Activated naive CD4-positive, alpha-beta T cell treated with anti-CD3 and anti-CD28 coated beads, Interleukin-2, amount 50 U/mL, for 24 hours (primary cell): Measurements from ENCODE around the gene SCARF2.
"Not testable (repeated sequence)": the region's sequence is repeated elsewhere in the genome, so short reads cannot be mapped to it uniquely, and the experiment has no call there.

Experiments used
- H3K27ac Mint-ChIP-seq: one replicate; pipeline ENCODE4 v1.8.0; 2021; ENCODE audit warnings: mild to moderate bottlenecking, mixed read lengths
- H3K27me3 Mint-ChIP-seq: one replicate; pipeline ENCODE4 v1.8.0; 2021; ENCODE audit warnings: mixed read lengths
- H3K36me3 Mint-ChIP-seq: one replicate; pipeline ENCODE4 v1.8.0; 2021; ENCODE audit warnings: mixed read lengths
- H3K4me1 Mint-ChIP-seq: one replicate; pipeline ENCODE4 v1.8.0; 2021; ENCODE audit warnings: mixed read lengths
- H3K4me3 Mint-ChIP-seq: one replicate; pipeline ENCODE4 v1.8.0; 2021; ENCODE audit warnings: mild to moderate bottlenecking, mixed read lengths
- H3K9me3 Mint-ChIP-seq: one replicate; pipeline ENCODE4 v1.8.0; 2021; ENCODE audit warnings: mixed read lengths

SCARF2 gene

GRCh38 chr22:20415241-20415640, 22.4 kb downstream of the SCARF2 start:
- not testable (repeated sequence) for H3K4me3 Mint-ChIP-seq, H3K27me3 Mint-ChIP-seq, H3K4me1 Mint-ChIP-seq, H3K9me3 Mint-ChIP-seq, H3K36me3 Mint-ChIP-seq
- peak overlapping the region; percentile 31 for H3K27ac Mint-ChIP-seq

DNA sequence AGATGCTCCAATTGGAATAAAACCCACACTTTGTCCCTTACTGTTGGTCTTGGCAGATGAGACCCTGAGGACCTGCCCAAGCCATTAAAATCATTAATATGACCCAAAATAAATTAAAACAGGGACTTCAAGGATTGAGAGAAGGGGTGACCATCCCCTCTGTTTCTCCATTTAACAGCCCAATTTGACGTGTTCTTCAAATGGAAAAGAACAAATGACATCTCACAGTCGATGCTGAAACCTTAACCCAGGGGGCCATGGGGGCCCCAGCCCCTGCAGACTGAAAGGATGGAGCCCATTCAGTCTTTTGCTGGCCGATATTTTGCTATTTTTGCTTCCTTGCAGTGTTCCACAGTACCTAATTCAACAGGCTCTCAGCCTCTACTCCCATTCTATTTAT, 23.2 kb downstream of the SCARF2 start:
- H3K27me3 Mint-ChIP-seq: no peaks in the 10 kb centered on the region
- no peak overlapping the region for H3K4me3 Mint-ChIP-seq
- H3K27ac Mint-ChIP-seq: no peak overlapping the region
- no peaks in the 10 kb centered on the region for H3K36me3 Mint-ChIP-seq
- no peaks in the 10 kb centered on the region for H3K9me3 Mint-ChIP-seq
- H3K4me1 Mint-ChIP-seq: no peaks in the 10 kb centered on the region

DNA sequence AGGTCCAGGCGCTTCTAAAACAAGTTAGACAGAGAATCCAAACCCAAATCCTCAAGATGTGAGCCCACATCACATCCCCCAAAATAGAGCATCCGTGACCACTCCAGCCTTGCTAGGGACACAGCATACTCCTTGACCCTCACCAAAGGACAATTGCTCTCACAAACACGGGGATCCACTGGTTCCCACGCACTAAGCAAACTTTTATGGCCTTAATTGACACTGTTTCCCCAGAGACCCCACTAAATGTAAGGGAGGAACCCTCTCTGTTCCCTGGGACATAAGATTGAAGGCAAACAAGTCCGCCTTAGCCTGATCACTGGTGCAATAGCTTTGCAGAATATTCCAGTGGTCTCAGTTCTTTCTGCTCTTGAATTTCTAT, 23.6 kb downstream of the SCARF2 start:
- no peaks in the 10 kb centered on the region for H3K4me1 Mint-ChIP-seq

GRCh38 chr22:20413217-20414058, 24.2 kb downstream of the SCARF2 start:
- no peaks in the 10 kb centered on the region for H3K36me3 Mint-ChIP-seq
- H3K9me3 Mint-ChIP-seq: no peaks in the 10 kb centered on the region
- no peak overlapping the region for H3K4me3 Mint-ChIP-seq
- H3K4me1 Mint-ChIP-seq: no peaks in the 10 kb centered on the region
- H3K27ac Mint-ChIP-seq: no peak overlapping the region
- H3K27me3 Mint-ChIP-seq: no peaks in the 10 kb centered on the region

More for the DNA sequence above, 23.6 kb downstream of the SCARF2 start:
- H3K9me3 Mint-ChIP-seq: no peaks in the 10 kb centered on the region
- H3K4me3 Mint-ChIP-seq: no peak overlapping the region
- H3K36me3 Mint-ChIP-seq: no peaks in the 10 kb centered on the region
- H3K27ac Mint-ChIP-seq: no peak overlapping the region
- no peaks in the 10 kb centered on the region for H3K27me3 Mint-ChIP-seq

GRCh38 chr22:20412474-20413216, 25.0 kb downstream of the SCARF2 start:
- H3K4me1 Mint-ChIP-seq: no peaks in the 10 kb centered on the region
- no peak overlapping the region for H3K4me3 Mint-ChIP-seq
- no peaks in the 10 kb centered on the region for H3K27me3 Mint-ChIP-seq
- no peaks in the 10 kb centered on the region for H3K9me3 Mint-ChIP-seq
- no peak overlapping the region for H3K27ac Mint-ChIP-seq
- H3K36me3 Mint-ChIP-seq: no peaks in the 10 kb centered on the region

DNA sequence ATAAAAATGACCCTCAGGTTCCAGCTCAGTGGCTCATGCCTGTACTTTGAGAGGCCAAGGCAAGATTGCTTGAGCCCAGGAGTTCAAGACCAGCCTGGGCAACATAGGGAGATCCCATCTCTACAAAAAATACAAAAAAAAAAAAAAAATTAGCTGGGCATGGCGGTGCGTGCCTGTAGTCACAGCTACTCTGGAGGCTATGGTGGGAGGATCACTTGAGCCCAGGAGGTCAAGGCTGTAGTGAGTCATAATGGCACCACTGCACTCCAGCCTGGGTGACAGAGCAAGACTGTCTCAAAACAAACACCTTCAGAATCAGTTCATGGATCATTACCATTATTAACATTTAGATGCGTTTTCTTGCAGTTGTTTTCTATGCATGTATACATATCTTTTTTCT, 28.2 kb downstream of the SCARF2 start:
- not testable (repeated sequence) for H3K27ac Mint-ChIP-seq, H3K36me3 Mint-ChIP-seq, H3K27me3 Mint-ChIP-seq, H3K9me3 Mint-ChIP-seq, H3K4me3 Mint-ChIP-seq, H3K4me1 Mint-ChIP-seq

DNA sequence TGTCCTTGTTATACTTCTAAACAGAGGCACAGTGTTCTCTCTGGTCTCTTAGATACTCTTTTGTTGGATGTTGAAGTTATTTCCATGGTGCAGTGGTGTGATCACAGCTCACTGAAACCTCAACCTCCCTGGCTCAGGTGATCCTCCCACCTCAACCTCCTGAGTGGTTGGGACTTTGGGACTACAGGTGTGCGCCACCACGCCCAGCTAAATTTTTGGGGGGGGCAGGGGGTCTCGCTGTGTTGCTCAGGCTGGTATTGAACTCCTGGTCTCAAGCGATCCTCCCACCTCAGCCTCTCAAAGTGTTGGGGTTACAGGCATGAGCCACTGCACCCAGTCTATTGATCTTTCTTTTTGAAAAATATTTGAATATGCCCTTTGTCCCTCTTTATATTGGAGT, 28.7 kb downstream of the SCARF2 start:
- no peak overlapping the region for H3K27ac Mint-ChIP-seq
- no peak overlapping the region for H3K4me3 Mint-ChIP-seq
- H3K36me3 Mint-ChIP-seq: peaks cover 7% of the 10 kb centered on the region
- no peaks in the 10 kb centered on the region for H3K4me1 Mint-ChIP-seq
- no peaks in the 10 kb centered on the region for H3K27me3 Mint-ChIP-seq
- H3K9me3 Mint-ChIP-seq: no peaks in the 10 kb centered on the region

- Mint-ChIP-seq H3K27ac (no peak overlapping the region), H3K36me3 (peaks cover 12% of the 10 kb centered on the region), H3K27me3 (no peaks in the 10 kb centered on the region), H3K4me1 (peaks cover 7% of the 10 kb centered on the region), H3K4me3 (no peak overlapping the region), H3K9me3 (no peaks in the 10 kb centered on the region)
Observed at GRCh38 chr22:20407829-20408228, 29.8 kb downstream of the SCARF2 start.

GRCh38 chr22:20406686-20407408, 30.8 kb downstream of the SCARF2 start:
- Mint-ChIP-seq H3K4me1 (peaks cover 7% of the 10 kb centered on the region), H3K4me3 (no peak overlapping the region), H3K36me3 (peaks cover 12% of the 10 kb centered on the region), H3K27ac (peak overlapping the region; percentile 30), H3K27me3 (no peaks in the 10 kb centered on the region), H3K9me3 (no peaks in the 10 kb centered on the region)

- Mint-ChIP-seq H3K27ac (no peak overlapping the region), H3K4me3 (no peak overlapping the region), H3K27me3 (no peaks in the 10 kb centered on the region), H3K36me3 (peaks cover 12% of the 10 kb centered on the region), H3K4me1 (peaks cover 7% of the 10 kb centered on the region), H3K9me3 (no peaks in the 10 kb centered on the region)
Observed at GRCh38 chr22:20405931-20406685, 31.5 kb downstream of the SCARF2 start.

DNA sequence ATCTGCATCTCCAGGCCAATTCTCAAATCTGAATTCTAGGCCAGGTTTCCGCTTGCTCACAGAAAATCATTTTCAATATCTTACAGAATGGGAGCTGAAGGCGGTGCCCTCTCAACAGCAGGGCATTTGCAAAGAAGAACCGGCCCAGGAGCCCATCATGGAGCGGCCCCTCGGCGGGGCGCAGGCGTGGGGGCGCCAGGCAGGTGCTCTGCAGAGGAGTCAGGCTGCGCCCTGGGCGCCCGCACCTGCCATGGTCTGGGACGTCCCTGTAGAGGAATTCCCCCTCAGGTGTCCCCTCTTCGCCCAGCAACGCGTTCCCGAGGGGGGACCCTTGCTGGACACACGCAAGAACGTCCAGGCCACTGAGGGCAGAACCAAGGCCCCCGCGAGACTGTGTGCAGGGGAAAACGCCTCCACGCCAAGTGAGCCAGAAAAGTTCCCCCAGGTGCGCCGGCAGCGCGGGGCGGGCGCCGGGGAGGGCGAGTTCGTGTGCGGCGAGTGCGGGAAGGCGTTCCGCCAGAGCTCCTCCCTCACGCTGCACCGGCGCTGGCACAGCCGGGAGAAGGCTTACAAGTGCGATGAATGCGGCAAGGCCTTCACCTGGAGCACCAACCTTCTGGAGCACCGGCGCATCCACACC, 32.2 kb downstream of the SCARF2 start:
- Mint-ChIP-seq H3K9me3 (no peaks in the 10 kb centered on the region), H3K36me3 (peaks cover 12% of the 10 kb centered on the region), H3K27me3 (no peaks in the 10 kb centered on the region), H3K4me1 (peaks cover 7% of the 10 kb centered on the region), H3K27ac (no peak overlapping the region), H3K4me3 (no peak overlapping the region)

DNA sequence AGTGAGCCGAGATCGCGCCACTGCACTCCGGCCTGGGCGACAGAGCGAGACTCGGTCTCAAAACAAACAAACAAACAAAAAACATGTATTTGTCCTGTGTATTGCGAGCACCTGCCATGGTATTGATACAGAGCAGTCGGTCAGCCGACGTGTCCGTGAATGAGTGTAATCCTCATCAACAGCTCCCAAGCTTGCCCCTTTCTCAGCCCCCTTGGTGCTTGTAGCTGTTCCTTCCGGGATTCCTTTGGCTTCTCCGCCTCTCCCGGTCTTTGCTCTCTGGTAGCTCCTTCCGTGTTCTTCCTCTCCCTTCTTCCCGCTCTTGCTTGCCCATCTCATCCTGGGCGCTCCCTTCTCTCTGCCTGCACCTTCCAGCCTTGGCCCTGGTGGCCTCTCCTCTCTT, 32.7 kb downstream of the SCARF2 start:
- Mint-ChIP-seq H3K4me3 (no peak overlapping the region), H3K27ac (no peak overlapping the region), H3K4me1 (peaks cover 8% of the 10 kb centered on the region), H3K36me3 (peaks cover 12% of the 10 kb centered on the region), H3K27me3 (no peaks in the 10 kb centered on the region), H3K9me3 (no peaks in the 10 kb centered on the region)

GRCh38 chr22:20403779-20404140, 33.9 kb downstream of the SCARF2 start:
- H3K27ac Mint-ChIP-seq: no peak overlapping the region
- peaks cover 12% of the 10 kb centered on the region for H3K36me3 Mint-ChIP-seq
- H3K9me3 Mint-ChIP-seq: no peaks in the 10 kb centered on the region
- peaks cover 19% of the 10 kb centered on the region for H3K4me1 Mint-ChIP-seq
- no peak overlapping the region for H3K4me3 Mint-ChIP-seq
- H3K27me3 Mint-ChIP-seq: no peaks in the 10 kb centered on the region

DNA sequence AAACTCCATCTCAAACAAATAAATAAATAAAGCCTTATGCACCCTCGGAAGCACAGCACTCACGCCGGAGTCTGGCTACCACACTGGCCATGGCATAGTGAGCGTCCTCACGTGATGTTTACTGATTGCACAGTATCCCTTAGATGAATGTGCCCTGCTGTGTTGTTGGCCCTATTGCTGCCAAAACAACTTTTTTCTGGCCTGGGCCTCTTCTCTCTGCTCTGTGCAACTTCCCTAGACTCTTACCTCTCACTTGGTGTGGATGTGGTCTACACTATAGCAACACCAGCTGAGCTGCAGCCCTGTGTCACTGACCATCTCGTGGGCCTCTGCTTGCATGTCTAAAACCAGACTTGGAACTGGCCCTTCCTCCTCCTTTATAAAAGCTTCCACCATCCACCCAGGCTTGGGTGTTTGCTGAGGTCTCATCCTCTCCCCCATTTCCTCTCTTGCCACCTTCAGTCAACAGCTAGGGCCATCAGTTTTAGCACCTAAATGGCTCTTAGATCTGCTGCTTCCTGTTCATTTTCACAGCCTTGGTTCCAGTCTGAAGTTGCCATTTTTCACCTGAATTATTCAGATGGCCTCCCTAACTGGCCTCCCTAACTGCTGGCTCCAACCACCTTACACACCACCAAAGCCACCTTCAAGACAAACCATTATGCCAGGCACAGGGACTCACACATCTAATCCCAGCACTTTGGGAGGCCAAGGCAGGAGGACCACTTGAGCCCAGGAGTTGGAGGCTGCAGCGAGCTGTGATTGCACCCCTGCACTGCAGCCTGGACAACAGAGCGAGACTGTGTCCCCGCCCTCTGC, 34.5 kb downstream of the SCARF2 start:
- no peaks in the 10 kb centered on the region for H3K27me3 Mint-ChIP-seq
- peak overlapping the region; percentile 16 for H3K27ac Mint-ChIP-seq
- H3K4me1 Mint-ChIP-seq: peaks cover 22% of the 10 kb centered on the region
- H3K36me3 Mint-ChIP-seq: peaks cover 12% of the 10 kb centered on the region
- no peak overlapping the region for H3K4me3 Mint-ChIP-seq
- H3K9me3 Mint-ChIP-seq: no peaks in the 10 kb centered on the region
